Upper lobe of left lung (tissue), 4 donors: ENCODE measurements around the gene IL20RB.

Experiments
- EP300 ChIP-seq, 4 donors: sonication (generic); formaldehyde crosslinking; IDR thresholded peaks; one replicate each; pipeline ENCODE4 v1.5.1; 2017; ENCODE audit warnings: antibody characterized with exemption in 4 of 4, control low read depth in 2 of 4
- POLR2A ChIP-seq, 4 donors: fragments of 450-650 bp; IDR thresholded peaks; one replicate each; pipeline ENCODE4 v1.5.1; 2016 to 2017; ENCODE audit warnings: antibody characterized with exemption in 4 of 4, mild to moderate bottlenecking in 2 of 4
- POLR2AphosphoS5 ChIP-seq, 2 donors: sonication (generic); formaldehyde crosslinking; IDR thresholded peaks; one replicate each; pipeline ENCODE4 v1.5.1; 2017; ENCODE audit warnings: antibody characterized with exemption in 2 of 2
- TF ChIP-seq, protein P1 (sequence below), 6 experiments: fragments of 450-650 bp in 4 of 6; fragments of 200-600 bp in 2 of 6; sonication (generic) in 2 of 6; IDR thresholded peaks; one replicate each; pipeline ENCODE4 v1.5.1; 2016 to 2019; ENCODE audit warnings: antibody characterized with exemption in 6 of 6

DNA sequence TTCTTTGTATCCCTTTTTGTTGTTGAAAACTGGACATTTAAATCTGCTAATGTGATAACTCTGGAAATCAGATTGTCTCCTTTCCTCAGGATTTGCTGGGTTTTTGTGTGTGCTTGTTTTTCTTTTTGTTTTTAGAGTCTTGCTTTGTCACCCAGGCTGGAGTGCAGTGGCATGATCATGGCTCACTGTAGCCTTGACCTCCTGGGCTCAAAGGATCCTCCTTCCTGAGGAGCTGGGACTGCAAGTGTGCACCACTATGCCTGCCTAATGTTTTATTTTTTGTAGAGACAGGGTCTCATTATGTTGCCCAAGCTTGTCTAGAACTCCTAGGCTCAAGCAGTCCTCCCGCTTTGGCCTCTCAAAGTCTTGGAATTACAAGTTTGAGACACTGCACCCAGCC is 44.6 kb upstream of the IL20RB start:
- TF ChIP-seq, protein P1, sequence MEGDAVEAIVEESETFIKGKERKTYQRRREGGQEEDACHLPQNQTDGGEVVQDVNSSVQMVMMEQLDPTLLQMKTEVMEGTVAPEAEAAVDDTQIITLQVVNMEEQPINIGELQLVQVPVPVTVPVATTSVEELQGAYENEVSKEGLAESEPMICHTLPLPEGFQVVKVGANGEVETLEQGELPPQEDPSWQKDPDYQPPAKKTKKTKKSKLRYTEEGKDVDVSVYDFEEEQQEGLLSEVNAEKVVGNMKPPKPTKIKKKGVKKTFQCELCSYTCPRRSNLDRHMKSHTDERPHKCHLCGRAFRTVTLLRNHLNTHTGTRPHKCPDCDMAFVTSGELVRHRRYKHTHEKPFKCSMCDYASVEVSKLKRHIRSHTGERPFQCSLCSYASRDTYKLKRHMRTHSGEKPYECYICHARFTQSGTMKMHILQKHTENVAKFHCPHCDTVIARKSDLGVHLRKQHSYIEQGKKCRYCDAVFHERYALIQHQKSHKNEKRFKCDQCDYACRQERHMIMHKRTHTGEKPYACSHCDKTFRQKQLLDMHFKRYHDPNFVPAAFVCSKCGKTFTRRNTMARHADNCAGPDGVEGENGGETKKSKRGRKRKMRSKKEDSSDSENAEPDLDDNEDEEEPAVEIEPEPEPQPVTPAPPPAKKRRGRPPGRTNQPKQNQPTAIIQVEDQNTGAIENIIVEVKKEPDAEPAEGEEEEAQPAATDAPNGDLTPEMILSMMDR (IDR thresholded peaks at IDR 0.05): no peak
- TF ChIP-seq POLR2A (IDR thresholded peaks at IDR 0.05) (no peak), EP300 (IDR thresholded peaks at IDR 0.05) (no peak), POLR2AphosphoS5 (IDR thresholded peaks at IDR 0.05) (no peak)
